Right lung (tissue), 5 donors: ENCODE results near the gene VTCN1. TPM values are rescaled to one million over a fixed set of nuclear protein-coding genes. Genes with fewer than 3 reads are reported as not detected.
"Not testable (repeated sequence)": the region's sequence is repeated elsewhere in the genome, so short reads cannot be mapped to it uniquely, and the experiment has no call there.

ENCODE experiments used
- DNase-seq, 2 donors: peaks; one replicate each; pipeline ENCODE4 v3.0.0-alpha.2; 2013
- polyA plus RNA-seq, 5 donors: library from polyadenylated mRNA; unstranded; fragments of 120-200 nt; gene quantifications; one replicate each; pipeline versions ENCODE4 v1.2.1 to v1.2.3, GENCODE V29; 2013; ENCODE audit warnings: inconsistent platforms in 1 of 5, low replicate concordance in 1 of 5; ENCODE audit not compliant: insufficient read length in 5 of 5, insufficient read depth in 1 of 5

Gene VTCN1
- polyA plus RNA-seq, 5 donors: 0.28 to 0.68 (median 0.54) TPM

DNA sequence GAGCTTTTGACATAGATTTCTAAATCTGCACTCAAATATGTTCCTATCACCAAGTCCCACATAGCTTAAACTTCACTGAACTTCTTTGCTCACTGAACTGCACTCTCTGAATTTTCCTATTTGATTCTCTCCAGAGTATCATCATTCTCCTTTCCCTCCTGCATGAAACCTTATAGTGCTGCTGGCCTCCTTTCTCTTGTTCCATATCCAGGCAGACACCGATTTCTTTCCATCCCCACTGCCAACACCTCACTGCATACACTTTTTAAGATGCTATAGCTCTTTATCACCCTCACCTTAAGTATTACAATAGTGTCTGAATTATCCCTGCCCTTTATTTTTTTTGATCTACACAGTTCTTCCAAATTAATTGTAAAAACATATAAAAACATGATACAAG lies 86.1 kb downstream of the VTCN1 start:
- no peak for DNase-seq

DNA sequence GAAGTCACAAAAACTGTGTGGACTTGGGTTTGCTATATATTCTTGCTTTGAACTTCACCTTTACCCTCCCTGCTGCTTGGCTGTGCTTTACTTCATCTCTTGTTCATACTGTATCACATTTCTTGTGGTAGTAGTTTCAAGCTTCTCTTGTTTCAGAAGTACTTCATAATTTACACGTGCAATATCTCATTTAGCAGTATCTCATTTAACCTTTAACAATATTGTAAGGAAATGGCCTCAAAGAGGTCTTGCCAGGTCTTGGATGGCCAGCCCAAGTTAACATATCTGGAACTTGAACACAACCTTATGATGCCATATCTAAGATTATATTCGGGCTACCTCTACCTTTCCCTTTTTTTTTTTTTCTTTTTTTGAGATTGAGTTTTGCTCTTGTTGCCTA lies 87.5 kb downstream of the VTCN1 start:
- DNase-seq: no peak

DNA sequence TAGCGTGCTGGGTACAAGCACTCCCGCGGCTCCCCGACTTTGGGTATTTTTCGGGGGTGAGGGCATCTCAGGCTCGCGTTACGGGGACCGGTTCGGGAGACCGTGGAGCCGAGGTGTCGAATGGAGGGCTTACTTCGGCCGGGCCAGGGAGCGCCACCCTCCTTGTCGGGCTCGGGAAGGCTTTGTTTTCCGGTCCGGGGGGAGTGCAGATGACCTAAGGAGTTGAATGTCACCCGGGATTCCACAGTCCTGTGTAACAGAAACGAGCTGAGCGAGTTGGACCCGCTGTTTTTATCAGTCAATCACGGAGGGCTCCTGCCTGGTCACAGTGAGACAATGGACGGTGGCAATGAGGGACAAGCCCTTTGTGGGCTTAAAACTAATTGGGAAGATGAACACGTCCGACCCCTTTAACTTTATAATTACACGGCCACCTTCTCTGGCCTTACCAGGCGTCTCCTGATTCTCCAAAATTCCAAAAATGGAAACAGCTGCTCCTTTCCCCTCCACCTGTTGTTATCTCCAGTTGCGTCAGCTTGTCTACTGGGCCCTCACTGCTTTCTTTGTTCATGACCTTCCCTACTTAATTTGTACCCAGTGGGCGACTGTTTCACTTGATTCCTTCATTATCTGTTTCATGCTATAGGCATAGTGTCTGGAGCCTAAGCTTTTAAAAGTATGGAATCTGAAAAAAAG lies 88.2 kb downstream of the VTCN1 start:
- no peak for DNase-seq

DNA sequence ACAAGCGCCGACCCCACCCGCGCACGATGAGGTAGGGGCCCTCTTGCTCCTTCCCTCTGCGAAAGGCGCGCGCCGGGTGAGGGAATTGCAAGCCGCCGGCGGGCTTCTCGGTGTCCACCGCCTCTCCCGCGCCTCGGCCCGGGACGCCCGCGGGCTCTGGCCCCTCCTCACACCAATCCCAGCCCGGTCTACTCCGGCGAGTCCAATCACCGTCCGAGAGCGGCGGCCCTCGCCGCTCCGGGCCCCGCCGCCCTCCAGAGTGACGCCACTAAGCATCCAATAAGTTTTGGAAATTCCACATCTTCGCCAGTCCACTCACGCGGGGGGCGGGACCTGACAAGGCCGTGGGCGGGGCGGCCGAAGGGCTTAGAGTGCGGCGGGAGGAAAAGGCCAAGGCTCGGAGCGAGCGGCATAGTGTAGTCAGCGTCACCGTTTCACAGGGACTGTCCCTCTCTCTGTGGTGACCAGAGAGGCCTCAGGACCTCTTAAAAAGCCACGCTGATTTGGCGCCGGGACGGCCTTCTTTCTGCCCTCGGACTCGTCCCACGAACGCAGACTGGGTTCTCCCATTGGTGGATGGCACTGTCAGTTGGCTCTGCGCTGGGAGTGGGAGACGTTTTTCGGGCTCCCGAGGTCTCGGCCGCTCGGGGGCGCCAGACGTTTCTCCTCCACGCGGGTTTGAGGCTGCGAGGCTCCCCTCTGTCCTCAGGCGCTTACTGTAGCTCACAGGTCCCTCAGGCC lies 89.0 kb downstream of the VTCN1 start, which contains the start of gene TRIM45:
TRIM45 (minus strand) TSS at position 161 of the 741 bp plus-strand sequence. CDS start 548 bp downstream, outside the sequence.
- DNase-seq: peak; percentile 97

DNA sequence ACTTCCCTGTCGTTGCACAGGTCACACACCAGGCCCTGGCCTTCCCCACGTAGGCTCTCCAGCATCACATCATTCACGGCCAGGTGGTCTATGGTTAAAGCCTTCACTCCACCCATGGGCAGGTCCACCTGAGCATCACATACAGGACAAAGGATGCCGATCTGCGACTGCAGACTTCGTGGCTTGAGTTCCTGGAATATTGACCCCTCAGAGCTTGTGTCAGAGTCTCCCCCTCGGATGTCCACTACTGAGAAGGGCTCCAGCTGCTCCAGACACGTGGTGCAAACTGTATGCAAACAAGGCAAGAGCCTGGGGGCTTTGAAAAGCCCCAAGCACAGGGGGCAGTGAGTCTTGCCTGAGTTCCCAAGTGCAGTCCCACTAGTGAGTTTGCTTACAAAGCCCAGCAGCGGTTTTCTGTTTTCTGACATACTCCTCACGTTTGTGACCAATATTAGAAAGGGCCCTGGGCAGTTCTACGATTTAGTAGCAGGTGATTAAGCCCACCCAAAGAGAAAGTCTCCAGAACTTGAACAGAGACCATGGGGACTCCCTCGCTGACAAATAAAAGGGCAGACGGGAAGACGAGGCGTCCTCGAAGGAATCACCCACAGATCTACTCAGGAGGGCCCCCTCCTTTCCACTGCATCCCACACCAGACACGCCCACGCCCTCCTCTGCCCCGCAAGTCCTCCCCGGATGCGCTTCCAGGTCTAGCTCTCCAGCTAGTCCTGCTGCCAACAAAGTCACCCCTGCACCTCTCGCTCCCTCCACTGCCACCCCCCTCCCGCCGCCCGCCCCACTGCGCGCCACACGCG lies 89.7 kb downstream of the VTCN1 start:
- no peak for DNase-seq

DNA sequence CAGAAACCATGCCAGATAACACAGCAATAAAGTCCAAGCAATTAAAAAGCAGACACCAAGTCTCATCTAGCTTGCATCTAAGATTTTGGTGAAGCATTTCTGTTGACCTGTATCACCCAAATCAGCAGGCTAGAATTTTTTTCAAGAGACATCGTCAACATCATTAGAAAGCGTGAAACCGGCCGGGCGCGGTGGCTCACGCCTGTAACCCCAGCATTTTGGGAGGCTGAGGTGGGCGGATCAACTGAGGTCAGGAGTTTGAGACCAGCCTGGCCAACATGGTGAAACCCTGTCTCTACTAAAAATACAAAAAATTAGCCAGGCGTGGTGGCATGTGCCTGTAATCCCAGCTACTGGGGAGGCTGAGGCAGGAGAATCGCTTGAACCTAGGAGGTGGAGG lies 91.6 kb downstream of the VTCN1 start:
- not testable (repeated sequence) for DNase-seq

DNA sequence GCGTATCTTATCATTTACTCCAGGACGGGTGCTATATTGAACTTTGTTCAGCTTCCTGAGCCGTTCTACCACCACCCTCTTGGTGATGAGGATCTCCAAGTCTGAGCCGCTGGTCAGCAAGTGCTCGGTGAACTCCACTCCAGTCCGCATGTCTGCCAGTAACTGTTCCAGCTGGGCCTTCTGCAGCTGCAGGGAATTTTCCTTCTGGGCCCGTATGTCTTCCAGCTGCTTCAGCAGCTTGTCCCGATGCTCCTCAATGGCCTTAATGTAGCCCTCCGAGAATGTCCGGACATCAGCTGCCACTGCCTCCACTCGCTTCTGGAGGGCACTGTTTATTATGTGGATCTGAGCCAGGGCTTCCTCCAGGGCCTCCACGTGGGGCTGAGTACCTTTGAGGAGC lies 92.6 kb downstream of the VTCN1 start:
- DNase-seq: no peak

DNA sequence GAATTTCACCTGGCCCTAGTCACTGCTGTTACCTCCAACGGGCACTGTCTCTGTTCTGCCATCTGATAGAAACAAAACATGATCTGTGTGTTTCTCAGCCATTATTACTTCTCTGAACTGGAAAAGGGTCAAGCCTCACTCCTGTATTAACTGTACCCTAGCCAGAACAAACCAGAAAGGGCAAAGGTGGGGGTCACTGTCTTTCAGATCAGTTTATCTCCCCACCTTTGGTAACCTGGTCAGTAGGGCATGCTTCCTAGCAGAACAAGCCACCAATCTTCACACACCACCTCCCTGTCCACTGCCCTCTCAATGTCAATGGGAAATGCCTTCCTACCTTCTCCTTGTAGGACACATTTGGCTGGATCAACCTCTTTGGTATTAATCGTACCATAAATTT lies 93.0 kb downstream of the VTCN1 start:
- no peak for DNase-seq

DNA sequence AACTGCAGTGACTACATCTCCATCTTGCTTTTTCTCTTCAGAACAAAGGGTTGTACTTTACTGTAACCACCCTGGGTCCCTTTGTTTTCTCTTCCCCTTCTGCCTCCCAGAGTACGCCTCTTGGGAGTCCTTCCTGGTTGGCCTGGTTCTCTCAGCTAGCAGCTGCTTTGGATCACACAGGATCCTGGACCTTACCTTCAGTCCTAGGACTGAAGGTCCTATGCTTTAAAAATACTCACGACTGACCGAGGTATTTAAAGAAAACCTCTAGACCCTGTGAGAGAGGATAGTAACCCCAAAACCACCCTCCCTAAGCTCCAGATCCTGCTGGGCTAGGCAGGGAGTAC lies 94.0 kb downstream of the VTCN1 start:
- DNase-seq: no peak

DNA sequence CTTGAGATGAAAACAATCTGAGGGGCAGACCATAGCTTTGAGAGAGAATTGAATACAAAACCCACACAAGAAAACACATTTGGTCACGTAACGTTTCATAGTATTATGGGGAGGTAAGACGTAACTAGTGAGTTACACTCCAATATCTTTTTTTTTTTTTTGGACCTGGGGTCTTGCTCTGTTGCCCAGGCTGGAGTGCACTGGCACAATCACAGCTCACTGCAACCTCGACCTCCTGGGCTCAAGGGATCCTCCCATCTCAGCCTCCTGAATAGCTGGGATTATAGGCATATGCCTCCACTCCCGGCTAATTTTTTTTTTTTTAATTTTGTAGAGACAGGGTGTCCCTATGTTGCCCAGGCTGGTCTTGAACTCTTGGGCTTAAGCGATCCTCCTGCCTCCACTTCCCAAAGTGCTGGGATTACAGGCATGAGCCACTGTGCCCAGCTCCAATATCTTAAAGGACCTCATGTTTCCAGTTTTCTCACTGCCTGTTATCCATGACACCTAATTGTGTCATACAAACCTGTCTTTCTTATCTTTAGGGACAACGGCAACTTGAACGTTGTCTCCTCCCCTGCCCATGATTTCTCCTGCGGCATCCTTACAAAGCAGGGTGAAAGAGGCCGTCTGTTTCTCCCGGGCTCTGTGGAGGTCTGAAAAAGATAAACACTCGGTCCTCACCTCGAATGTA lies 94.5 kb downstream of the VTCN1 start:
- no peak for DNase-seq

DNA sequence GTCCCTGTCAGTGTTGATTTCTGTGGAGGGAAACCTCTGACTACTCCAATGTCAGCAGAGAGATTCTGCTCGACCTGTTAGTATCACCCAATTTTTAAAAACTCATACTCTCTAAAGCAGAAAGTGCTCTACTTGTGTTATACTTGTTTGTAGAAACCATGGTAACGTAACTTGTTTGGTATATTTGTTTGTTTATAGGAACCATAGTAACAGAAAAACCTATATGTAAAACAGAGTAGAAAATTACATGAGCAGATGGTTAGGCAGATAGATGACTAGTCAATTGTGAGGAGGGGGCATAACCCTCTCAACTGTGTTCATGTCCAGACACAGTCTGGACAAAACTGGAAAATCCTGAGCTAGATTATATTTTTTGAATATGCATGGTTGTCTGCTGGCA lies 95.8 kb downstream of the VTCN1 start:
- no peak for DNase-seq

DNA sequence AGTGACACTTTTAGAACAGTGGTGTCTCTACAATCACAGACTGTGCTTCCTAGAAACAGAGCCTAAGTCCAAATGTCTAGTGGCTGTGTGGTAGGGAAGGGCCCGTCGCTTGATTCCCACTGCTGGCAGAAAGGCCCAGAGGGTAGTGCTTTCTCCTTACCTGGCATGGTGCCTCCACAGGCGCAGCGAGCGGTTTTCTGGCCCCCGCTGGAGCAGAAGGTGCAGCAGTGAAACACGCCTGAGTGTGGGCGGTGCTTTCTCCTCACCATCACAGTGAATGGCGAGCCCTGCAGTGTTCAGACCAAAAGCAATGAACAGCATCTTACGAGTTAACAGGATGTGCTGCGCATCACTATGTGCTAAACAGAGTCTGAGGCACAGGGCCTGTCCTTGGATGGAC lies 97.5 kb downstream of the VTCN1 start:
- DNase-seq: no peak

DNA sequence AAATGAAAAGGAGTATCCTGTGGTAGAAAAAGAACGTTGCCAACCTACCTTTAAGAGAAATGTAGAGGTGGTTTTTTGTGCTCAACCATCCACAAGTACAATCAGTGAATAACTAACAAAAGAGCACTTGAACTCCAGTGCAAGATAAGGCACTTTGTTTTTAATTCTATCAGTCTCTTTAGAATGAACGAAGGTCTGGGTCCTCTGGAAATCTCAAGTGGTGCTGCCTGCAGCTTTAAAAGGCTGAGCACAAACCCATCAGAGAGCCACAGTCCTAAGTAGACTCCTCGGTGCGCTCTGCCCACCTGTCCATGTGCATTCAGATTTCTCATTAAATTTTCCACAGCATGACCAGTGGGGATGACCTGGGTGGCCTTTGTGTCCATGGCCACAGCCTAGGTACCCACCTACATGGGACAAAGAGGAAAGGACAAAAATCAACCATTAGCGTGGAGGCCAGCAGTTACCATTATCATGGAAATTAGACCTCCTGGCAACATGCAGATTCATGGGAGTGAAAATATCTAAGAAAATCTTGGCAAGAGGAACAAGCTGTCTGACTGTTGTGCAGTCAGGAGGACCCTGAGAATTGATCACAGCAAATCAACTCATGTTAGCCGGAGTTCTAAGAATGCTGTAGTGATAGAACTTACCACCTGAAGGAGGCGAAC lies 98.5 kb downstream of the VTCN1 start:
- DNase-seq: no peak

DNA sequence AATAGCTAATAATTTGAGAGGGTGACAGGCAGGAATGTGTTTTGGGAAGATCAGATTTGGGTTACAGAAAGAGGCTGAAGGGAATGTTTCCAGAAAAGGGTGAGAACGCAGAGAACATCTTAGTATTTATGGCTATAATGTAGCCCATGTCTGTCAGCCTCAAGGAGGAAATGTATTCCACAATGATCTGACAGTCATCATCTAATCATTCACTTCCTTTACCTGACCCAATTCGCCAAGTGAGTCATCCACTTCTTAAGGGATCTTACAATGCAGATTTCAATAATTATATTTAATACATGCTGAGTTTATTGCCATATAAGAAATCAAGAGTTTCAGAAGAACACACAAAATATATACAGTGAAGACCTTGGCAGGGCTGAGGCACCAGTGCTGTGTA lies 100.0 kb downstream of the VTCN1 start:
- no peak for DNase-seq

DNA sequence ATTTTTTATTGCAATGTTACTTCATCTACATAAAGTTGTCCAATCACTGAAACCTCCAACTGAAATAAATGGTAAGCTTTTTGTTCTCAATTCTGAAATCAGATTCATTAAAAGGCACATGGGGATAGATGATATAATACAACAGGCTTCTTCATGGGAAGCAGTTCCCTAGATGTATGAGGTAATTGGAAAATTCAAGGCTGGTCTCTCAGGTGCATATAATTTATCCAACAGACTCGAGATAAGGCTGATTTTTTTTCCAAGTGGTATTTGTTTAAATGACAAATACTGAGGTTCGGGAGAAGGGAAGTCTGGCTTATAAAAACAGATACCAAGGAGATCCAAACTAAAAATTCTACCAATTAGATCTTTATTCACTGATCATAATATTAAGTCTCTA lies 103.4 kb downstream of the VTCN1 start:
- DNase-seq: no peak

DNA sequence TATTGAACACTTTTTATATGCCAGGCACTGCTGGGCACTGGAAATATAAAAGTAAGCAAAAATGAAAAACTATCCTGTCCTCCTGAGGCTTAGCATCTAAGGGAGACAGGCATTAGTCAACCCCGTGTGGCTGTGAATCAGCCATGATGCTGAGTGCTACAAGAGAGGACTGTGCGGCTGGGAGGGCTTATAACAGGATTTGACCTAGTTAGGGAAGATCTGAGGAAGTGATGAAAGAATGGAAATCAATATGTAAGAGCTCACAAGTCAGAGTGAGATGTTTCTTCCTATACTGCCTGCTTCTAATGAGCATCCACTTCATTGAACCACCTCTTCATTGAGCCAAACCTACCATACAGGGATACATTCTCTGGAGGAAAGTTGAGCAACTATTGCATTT lies 104.2 kb downstream of the VTCN1 start:
- no peak for DNase-seq

DNA sequence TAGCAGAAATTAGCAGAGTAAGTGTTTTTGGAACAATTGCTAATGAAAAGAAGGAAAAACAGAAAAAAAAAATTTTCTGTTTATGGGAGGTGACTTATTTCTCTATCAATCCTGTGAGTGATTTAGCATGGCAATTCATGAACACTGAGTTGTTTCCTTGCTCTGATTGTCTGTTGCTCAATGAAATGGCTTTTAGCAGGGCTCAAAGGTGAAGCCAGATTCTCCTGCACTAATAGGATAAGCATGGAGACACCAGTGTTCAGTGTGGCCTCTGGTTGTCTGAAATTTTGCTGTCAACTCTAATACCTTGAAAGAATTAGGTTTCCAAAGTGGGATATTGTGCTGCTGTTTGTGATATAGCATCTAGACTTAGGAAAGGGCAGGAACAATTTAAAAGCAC lies 105.0 kb downstream of the VTCN1 start:
- DNase-seq: no peak

DNA sequence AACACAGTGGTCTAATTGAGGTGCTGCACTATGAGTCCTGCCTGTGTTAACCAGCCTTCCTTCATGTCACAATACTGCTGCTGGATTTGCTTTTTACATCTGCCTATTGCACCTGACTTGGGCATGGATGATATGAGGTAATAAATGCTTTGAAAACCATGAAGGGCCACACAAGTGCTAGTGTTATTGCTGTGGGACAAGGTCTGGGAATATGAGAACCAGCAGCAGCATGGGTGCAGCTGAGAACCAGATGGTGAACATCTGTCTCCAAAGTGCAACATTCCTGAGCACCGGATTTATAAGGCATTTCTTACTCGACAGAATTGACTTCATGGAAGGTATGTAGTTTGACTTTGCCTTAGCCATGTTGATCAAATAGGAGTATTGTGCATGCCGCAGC lies 105.7 kb downstream of the VTCN1 start:
- no peak for DNase-seq

DNA sequence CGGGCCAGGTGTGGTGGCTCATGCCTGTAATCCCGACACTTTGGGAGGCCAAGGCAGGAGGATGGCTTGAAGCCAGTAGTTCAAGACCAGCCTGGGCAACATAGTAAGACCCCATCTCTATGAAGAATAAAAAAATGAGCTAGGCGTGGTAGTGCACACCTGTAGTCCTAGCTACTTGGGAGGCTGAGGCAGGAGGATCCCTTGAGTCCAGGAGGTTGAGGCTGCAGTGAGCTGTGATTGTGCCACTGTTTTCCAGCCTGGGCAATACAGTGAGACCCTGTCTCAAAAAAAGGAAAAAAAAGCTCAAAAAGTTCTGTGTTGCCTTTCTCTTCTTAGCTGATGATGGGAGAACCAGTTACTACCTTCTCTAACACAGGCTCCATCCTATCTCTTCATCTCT lies 108.9 kb downstream of the VTCN1 start:
- DNase-seq: not testable (repeated sequence)

DNA sequence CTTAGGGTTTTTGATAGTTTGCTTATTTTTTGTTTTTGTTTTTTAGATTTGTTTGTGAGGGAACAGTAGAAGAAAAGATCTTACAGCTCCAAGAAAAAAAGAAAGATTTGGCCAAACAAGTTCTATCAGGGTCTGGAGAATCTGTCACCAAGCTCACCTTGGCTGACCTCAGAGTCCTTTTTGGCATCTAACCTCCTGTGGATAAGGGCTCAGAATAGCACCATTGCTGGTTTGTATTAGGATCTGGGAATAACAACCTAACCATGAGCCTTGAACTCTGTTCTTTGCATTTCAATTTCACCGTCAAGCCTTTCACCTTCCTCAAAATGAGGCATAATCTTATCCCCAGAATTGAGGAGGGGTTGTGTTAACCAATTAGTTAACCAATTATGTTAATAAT lies 109.4 kb downstream of the VTCN1 start:
- no peak for DNase-seq

DNA sequence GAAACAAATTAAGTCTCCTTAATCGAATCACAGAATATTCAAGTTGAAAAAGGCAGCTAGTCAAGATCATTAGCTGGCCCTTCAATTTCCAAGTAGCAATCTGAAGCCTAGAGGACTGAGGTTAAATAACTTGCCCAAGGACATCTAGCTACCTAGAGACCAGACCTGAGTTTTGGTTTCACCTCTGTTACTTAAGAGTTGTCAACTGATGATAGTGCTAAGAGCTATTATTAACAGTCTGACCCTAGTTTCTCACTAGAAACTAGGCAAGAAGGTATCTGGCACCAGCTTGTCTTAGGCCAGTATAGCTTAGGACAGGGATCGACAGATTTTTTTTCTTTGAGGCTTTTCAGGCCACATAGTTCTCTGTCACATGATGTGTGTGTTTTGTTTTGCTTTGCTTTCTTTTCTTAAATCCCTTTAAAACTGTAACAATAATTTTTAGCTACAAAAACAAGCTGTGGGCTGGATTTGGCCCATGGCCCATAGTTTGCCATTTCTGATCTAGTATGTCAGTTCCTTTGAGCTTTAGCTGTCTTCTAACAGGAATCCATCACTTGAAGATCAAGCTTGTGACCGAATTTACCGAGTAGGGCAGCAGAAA lies 112.3 kb downstream of the VTCN1 start:
- no peak for DNase-seq
